ENCODE data around the gene PTPRT. TPM values are rescaled to one million over a fixed set of nuclear protein-coding genes. Genes with fewer than 3 reads are reported as not detected.

The PTPRT gene
- total and polyA plus RNA-seq, 2 of the 13 experiments (the other 11 are each of a cell fraction or from before 2014, with no cell fraction given) = under 0.01 to 0.09 TPM

GRCh38 chr20:42963796-42964195 lies 225.9 kb downstream of the PTPRT start:
- Histone ChIP-seq H3K9me3 (ENCODE audit: low read length) (no peaks in the 10 kb centered on the region), H3K4me3 (replicated peaks in 1 of 3; ENCODE audit: insufficient read depth in 1 of 3, low read depth in 2 of 3, low read length in 3 of 3) (no peak overlapping the region), H4K20me1 (ENCODE audit: insufficient read depth, low read length) (no peaks in the 10 kb centered on the region), H3K4me2 (ENCODE audit: low read depth, low read length) (no peak overlapping the region), H2AFZ (ENCODE audit: low read length) (no peak overlapping the region), H3K36me3 (replicated peaks in 1 of 2; ENCODE audit: control insufficient read depth in 1 of 2, insufficient read depth in 2 of 2, low read length in 2 of 2) (no peaks in the 10 kb centered on the region), H3K79me2 (ENCODE audit: insufficient read depth, low read length) (no peaks in the 10 kb centered on the region), H3K9ac (ENCODE audit: insufficient read depth, low read depth, low read length) (no peak overlapping the region), H3K27me3 (ENCODE audit: control insufficient read depth in 1 of 2, insufficient read depth in 2 of 2, low read length in 2 of 2) (peaks cover 0 to 4% of the 10 kb centered on the region in 2 experiments; a peak in 1 of 5 replicates), H3K4me1 (ENCODE audit: insufficient read depth, low read length) (no peaks in the 10 kb centered on the region), H3K27ac (ENCODE audit: extremely low read length, insufficient read depth, low read length) (no peak overlapping the region)
- FAIRE-seq (no peak), DNase-seq (ENCODE audit: low spot score) (no peak), ATAC-seq (no peak)
- ChIA-PET CTCF (ENCODE audit: low intra/inter-chr PET ratio, low total read pairs) (no interaction called here), POLR2A (no interaction called here)
- in situ Hi-C loops (cut with HindIII; ENCODE audit: extremely low pct_ligation_motif_present, low pct_unique_long_range_greater_than_20kb) (no loop called here), intact Hi-C loops (cut with micrococcal nuclease; ENCODE audit: unreplicated experiment) (no loop called here)
- TF ChIP-seq ATF4 (CRISPR knock-in tag; IDR thresholded peaks at IDR 0.05) (no peak), MBD4 (IDR thresholded peaks at IDR 0.05; ENCODE audit: borderline replicate concordance, low read length) (no peak), TGIF2 (CRISPR knock-in tag; IDR thresholded peaks at IDR 0.05) (no peak), ZSCAN9 (CRISPR knock-in tag; IDR thresholded peaks at IDR 0.05; ENCODE audit: borderline replicate concordance) (no peak), ZNF10 (CRISPR knock-in tag; IDR thresholded peaks at IDR 0.05; ENCODE audit: borderline replicate concordance, low read depth) (no peak), ZKSCAN5 (CRISPR knock-in tag; IDR thresholded peaks at IDR 0.05) (no peak), SP140L (CRISPR knock-in tag; IDR thresholded peaks at IDR 0.05; ENCODE audit: borderline replicate concordance) (no peak), ZBED4 (CRISPR knock-in tag; IDR thresholded peaks at IDR 0.05; ENCODE audit: borderline replicate concordance) (no peak), MEF2D (CRISPR knock-in tag; IDR thresholded peaks at IDR 0.05) (no peak), CHD2 (IDR thresholded peaks at IDR 0.05; ENCODE audit: low read depth, low read length) (no peak), CAMTA2 (CRISPR knock-in tag; IDR thresholded peaks at IDR 0.05; ENCODE audit: borderline replicate concordance) (no peak), ZNF674 (CRISPR knock-in tag; IDR thresholded peaks at IDR 0.05; ENCODE audit: low read depth) (no peak), NCOA5 (CRISPR knock-in tag; IDR thresholded peaks at IDR 0.05) (no peak), ZNF549 (CRISPR knock-in tag; IDR thresholded peaks at IDR 0.05) (no peak), ZNF83 (CRISPR knock-in tag; IDR thresholded peaks at IDR 0.05; ENCODE audit: borderline replicate concordance) (no peak), MTF2 (CRISPR knock-in tag; IDR thresholded peaks at IDR 0.05; ENCODE audit: borderline replicate concordance) (no peak), ARNTL (CRISPR knock-in tag; IDR thresholded peaks at IDR 0.05) (no peak)
- TF ChIP-seq, protein P1, sequence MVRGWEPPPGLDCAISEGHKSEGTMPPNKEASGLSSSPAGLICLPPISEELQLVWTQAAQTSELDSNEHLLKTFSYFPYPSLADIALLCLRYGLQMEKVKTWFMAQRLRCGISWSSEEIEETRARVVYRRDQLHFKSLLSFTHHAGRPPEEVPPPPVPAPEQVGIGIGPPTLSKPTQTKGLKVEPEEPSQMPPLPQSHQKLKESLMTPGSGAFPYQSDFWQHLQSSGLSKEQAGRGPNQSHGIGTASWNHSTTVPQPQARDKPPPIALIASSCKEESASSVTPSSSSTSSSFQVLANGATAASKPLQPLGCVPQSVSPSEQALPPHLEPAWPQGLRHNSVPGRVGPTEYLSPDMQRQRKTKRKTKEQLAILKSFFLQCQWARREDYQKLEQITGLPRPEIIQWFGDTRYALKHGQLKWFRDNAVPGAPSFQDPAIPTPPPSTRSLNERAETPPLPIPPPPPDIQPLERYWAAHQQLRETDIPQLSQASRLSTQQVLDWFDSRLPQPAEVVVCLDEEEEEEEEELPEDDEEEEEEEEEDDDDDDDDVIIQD (CRISPR knock-in tag; IDR thresholded peaks at IDR 0.05; ENCODE audit: low read depth) = no peak
- TF ChIP-seq, protein P2, sequence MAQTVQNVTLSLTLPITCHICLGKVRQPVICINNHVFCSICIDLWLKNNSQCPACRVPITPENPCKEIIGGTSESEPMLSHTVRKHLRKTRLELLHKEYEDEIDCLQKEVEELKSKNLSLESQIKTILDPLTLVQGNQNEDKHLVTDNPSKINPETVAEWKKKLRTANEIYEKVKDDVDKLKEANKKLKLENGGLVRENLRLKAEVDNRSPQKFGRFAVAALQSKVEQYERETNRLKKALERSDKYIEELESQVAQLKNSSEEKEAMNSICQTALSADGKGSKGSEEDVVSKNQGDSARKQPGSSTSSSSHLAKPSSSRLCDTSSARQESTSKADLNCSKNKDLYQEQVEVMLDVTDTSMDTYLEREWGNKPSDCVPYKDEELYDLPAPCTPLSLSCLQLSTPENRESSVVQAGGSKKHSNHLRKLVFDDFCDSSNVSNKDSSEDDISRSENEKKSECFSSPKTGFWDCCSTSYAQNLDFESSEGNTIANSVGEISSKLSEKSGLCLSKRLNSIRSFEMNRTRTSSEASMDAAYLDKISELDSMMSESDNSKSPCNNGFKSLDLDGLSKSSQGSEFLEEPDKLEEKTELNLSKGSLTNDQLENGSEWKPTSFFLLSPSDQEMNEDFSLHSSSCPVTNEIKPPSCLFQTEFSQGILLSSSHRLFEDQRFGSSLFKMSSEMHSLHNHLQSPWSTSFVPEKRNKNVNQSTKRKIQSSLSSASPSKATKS (CRISPR knock-in tag; IDR thresholded peaks at IDR 0.05) = no peak
- BruUV-seq (replicated peaks) = no TSS peak
- 17% methylated on average over 2 of the region's 2 CpGs for WGBS (ENCODE audit: low lambda C conversion rate)
